Activated naive CD4-positive, alpha-beta T cell treated with Interleukin-2 at 50 U/mL for 16 hours (primary cell): ENCODE data around the gene GRK5.
A peak's percentile ranks its signal among the peaks of the same experiment; 100 is the strongest.

ENCODE experiments used
- DNase-seq: peaks from one replicate; pipeline ENCODE4 v3.0.0-alpha.2; 2020

The GRK5 gene

DNA sequence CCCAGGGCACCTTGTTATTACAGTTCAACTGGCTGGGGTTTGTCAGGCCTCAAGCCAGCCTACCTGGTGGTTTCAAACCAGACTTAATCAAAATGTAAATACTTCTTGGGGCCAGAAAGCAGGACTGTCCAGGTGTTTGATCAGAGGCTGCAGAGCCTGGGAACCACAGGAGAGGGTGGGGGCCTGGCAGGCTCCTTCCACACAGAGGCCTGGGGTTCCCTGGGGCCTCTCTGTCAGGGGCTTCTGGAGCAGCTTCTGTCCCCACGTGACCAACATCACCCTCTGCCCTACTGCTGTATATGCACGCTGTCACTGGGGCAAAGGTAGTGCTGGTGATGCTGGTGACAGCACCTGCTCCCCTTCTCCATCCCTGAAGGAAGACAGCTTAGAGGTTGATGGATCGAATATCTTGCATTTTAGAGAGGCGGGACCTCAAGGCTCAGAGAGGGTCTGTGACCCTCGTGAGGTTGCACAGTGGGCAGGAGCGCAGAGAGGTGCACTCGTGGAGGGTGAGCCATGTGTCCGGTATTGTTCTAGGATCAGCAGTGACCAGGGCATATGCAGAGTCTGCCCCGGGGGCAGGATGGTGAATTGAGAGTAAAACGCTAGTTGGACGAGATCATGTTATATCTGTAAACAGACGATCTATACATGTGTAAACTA is 95.4 kb downstream of the GRK5 start:
- no peak for DNase-seq

DNA sequence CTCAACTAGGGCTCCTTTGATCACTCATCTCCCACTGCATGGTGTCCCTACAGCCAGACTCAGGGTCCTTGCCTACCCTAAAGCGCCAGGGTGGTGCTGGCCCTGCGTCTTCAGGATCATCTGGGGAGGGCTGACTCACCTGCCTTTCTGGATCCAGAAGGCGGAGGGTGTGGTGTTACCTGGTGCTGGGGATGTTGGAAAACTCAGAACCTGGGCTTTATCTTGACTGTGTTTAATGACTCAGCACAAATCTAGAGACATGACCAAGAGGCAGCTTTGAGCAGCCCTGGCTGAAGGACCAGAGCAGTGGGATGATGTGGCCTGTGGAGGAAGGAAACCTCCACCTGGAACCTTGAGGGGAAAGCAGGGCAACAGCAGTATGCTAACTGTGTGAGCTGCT is 96.5 kb downstream of the GRK5 start:
- no peak for DNase-seq

DNA sequence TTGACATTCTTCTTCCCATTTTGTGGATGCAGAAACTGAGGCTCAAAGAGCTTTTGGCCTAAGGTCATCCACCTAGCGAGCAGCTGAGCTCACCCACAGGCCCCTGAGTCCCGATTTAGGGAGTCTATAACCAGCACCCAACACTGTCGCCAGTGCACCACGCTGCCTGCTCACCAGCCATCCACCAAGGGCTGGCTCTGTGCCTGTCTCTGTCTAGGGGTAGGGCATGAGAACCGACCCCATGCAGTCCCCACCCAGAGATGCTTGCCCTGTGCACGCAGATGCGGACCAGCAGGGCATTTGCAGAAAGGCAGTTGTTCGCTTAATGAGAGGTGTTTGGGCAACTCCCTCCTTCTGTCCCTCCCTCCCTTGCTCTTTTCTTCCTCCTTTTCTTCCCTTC is 97.2 kb downstream of the GRK5 start:
- DNase-seq = no peak

DNA sequence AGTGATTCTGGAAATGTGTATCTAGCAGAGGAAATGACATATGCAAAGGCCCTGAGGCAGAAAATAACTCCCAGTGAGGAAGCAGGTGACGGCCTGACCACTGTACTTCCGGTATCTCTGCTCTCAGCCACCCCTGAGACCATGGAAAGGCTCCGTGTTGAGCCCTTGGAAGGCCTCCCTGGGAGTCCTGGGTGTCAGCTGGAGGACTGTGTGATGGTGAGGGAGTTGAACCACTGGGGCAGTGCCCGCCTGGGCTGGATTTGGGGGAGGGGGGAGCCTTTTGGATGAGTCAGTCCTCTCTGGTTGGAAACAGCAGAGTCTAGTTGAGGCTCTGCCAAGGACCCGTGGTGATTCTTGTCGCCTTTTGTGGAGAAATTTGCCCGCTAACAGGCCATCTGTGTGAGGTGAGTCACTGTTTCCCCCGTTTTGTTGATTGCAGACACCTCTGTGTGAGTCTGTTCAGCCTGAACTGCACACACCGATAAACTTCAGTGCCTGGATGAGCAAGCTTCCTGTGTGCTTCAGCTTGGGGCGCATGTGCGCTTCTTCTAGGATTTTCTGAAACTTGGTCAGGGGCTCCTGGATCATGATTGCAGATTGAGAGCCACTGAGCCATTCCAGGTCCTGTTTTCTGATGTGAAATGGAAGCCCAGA is 98.6 kb downstream of the GRK5 start:
- DNase-seq = peak; percentile 85

DNA sequence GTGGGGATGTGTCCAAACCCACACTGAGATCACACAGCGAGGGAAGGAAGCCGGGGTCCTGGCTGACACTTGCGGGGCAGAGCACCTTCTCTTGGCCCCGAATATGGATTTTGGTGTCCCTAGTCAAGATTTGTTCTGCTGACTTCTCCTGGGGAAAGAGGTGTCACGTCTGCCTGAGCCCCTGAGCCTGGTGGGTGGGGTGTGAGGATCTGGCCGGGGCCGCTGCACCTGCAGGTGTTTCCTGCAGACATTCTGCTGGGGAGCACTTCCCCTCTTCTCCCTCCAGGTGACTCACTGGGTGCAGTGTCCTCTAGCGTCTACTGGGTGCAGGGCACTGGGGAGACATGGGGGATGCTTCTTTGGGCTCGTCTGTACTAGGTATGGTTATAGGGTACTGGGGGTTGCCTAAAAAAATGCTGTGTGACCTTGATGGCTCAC is 99.2 kb downstream of the GRK5 start:
- peak; percentile 66 for DNase-seq

DNA sequence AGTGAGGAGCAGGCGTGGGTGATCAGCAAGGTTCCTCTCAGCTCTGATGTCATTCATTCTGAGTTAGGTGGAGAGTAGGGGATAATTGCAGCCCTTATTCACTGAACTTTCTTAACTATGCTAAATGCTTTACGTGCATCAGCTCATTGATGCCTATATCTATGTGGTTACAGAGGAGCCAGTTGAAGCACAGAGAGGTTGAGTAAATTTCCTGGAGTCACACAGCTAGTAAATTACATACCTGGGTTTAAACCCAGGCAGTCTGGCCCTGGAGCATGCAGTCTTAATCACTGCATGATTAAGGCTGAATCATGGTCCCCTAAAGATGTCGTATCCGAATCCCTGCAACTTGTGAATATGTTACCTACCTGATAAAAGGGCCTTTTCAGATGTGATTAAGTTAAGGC is 99.6 kb downstream of the GRK5 start:
- peak; percentile 22 for DNase-seq

DNA sequence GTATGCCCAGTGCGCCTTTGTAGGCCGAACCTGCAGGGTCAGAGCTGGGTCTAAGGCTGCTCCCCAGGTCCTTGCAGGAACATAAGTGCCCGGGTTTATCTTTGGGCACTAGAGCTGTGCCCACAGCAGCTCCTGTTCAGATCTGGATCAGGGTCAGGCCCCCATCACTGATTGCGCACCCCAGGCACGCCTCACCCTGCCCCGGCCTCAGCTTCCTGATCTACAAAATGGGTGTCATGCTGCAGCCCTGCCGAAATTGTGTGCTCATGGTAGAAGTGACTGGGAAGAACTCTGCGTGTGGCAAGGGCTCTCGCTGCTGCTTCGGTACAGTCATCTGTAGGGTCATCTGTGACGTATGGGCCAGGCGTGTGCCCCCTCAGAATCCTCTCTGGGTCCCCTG is 100.7 kb downstream of the GRK5 start:
- DNase-seq = no peak

DNA sequence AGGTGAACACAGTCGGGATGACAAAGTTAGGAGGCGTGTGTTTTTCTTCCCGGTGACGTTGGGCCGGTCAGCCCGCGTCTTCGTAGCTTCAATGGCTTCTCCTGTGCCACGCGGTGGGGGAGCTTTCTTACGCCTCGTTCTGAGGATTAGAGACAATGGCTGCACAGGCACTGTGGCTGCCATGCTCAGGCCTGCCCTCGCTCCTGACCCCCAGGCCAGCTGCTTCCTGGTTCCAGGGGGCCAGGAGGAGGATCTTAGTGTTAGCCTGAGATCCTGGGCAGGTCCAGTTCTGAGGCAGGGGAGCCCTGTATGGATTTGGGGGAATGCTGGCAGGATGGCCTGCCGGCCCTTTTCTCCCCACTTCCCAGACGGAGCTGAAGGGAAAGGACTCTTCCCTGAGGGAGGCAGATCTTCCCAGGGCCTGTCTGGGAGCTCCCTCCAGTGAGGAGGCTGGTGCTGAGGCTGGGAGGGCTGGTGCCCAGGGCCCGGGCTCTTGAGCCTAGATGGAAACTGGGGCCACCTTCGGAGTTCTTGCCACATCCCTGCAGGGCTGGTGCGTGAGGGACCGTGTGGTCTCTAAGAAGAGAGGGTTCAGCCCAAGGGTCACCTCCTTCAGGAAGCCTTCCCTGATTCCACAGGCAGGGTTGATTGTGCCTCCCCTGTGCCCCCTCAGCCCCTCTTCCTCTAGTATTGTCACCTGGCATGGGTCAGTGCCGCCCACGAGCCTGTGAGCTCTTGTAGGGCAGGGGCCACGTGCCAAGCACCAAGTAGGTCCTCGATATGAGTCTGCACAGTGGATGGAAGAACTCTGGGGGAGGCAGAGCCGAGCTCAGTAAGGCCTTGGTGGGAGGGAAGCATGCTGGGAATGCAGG is 101.4 kb downstream of the GRK5 start:
- no peak for DNase-seq

DNA sequence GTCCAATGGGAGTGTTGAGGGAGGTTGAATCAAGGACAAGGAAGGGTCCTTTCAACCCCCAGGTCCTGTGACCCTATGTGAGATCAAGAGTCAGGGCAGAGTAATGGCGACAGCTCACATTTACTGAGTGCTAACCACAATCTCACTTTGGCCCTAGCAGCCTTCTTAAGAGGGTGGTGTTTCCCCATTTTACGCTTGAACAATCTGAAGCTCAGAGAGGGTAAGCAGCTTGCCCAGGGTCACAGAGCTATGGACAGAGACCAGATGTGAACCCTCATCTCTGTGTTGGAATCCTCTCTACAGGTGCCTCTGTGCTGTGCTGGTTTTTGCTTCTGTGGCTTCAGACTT is 102.0 kb downstream of the GRK5 start:
- no peak for DNase-seq

DNA sequence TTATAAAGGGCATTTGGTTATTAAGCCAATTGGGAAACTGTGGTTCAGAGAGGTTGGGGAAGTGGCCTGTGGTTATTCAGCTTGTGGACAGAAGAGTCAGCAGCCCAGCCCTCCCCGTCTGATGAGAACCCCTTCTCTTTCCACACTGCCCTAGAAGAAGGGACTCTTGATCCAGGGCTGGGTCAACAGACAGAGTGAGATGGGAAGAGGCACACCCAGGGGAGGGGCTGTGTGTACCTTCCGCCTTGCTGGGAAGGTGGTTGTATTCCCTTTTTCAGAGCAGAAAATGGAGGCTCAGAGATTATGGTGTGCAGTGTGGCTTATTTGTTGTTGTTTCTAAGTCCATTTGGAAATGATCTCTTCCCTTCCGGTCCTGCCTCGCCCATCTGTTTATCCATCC is 103.4 kb downstream of the GRK5 start:
- DNase-seq = no peak

DNA sequence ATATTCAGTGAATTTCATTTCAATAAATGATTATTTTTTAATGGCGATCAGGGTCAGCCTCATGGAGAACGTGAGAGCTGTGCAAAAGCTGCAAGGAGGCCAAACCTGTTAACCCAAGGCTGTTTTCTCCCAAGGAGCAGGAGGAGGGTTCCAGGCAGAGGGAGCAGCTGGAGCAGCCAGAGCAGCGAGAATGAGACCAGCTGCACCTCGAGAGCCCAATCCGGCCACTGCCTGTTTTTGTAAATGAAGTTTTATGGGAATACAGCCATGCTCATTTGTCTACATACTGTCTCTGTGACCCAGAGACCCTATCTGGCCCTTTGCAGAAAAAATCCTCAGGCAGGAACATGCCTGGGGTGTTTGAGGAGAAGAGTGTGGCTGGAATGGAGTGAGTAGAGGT is 104.9 kb downstream of the GRK5 start:
- DNase-seq = no peak

DNA sequence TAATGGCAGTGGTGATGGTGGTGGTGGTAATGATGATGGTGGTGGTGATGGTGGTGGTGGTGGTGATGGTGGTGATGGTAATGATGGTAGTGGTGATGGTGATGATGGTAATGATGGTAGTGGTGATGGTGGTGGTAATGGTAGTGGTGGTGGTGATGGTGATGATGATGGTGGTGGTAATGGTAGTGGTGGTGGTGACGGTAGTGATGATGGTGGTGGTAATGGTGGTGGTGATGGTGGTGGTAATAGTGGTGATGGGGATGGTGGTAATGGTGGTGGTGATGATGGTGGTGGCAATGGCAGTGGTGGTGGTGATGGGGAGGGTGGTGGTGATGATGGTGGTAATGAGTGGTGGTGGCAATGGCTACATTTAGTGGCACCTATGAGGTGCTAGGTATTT is 105.7 kb downstream of the GRK5 start:
- no peak for DNase-seq

DNA sequence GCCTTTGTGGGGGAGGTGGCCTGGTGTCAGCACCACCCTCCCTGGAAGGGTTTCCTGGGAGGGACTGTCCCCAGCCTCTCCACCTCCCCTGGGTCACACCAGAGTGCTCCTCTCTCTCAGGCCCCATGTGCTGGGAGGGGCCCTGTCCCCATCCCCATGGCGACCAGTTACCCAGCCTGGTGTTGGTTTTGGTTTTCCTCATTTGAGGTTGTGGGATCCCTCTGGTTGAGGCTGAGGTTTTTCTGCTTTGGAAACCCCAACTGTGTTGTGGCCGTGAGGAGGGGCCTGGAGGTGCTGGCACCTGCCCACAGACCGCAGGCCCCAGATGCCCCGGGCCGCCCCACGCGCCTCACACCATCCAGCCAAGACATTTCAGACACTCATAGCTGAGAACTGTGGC is 106.3 kb downstream of the GRK5 start:
- peak; percentile 58 for DNase-seq

DNA sequence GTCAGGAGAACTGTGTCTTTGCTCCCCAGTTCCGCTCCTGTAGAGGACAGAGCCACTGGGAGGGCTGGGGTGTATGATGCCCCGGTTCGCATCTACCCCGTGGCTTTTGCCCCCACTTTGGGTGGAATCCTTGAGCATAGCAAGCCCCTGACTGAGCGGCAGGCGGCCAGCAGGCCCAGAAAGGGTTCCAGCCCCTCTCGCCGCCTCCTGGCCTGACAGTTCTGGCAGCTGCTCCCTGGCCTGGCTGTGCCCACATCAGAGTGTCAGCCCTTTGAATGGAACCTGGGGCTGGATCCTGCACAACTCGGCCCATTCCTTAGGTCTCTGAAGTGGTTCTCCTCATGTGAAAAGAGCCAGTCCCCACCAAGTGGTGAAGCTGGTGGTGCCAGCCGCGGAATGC is 106.7 kb downstream of the GRK5 start:
- no peak for DNase-seq

DNA sequence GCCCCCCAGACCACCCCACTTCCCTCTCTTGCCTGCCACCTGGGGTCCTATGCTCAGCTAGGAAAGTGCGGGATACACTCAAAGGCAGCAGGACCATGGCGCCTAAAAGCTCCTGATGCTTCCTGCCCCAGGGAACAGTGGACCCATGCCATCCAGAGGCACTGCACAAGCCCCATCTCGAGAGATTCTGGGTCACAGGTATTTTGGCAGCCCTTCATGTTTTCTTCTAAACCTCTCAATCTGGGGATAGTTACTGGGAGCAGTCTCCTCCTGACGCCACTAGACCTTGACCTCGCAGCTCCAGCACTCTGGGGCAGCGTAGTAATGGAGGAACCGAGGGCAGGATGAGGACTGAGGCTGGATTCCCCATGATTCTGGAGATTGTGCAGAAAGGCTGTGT is 107.1 kb downstream of the GRK5 start:
- no peak for DNase-seq

DNA sequence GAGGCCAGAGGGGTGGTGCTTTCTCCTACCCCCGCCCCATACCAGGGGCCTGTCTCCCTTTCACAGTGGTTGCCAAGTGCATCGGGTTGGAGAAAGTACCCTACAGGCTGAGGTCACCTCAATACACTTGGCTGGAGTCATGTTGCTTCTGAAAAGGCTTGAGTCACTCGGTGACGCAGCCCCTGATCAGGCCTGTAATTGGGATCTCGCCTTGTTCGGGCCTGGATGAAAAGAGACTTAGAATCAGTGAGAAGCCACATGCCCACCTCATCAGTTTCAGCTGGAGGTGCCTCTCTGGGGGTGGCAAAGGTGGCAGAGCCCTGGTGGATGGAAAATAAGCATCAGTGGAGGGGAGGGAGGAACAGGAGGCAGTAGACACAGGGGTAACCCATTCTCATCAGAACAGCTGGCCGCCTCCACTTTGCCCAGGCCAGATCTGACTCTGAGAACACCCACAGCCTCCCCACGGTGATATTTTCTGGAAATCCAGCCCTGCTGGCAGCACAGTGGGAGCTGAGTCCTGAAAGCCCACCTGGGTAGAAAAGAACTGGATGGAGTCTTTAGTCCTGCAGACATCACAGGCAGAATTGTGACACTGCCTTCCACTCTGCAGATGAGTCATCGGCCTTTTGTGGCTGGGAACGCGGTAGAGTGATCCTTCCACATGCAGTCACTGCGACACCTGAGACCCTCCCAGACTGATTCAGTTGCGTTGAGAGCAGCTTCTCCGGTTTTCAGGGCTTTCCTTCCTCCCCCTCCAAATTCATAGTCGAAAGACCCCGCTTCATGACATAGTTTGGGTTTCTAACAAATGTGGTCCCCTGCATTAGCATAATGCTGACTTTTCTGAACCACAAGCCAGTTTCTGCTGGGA is 108.0 kb downstream of the GRK5 start:
- DNase-seq = peak; percentile 77

DNA sequence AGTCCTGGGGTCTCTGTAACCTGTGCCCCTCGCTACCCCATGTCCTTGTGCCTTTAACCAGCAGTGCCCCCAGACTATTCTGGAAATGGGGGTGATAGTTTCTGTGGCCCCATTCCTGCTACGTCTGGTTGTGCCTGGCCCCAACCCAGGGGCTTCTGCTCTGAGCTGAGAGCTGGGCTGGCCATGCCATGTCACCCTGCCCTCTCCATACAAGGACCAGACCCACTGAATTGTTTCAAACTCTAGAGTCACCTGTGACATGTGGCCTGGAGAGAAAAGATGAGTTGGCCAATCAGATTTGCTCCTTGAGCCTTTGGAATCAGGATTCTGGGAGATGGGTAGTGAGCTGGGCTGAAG is 108.6 kb downstream of the GRK5 start:
- DNase-seq = no peak

DNA sequence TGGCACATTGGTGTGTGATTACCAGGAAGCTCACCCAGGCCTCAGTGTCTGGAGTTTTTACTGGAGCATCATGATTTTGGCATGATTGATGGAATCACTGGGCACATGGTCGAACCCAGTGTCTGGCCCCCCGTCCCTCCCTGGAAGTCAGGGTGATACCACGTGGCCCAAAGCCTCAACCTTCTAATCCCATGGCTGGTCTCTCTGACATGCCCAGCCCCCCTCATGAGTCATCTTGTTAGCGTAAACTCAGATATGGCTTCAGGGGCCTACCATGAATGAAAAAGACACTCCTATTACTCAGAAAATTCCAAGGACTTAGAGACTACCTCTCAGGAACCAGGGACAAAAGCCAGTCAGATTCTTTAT is 109.3 kb downstream of the GRK5 start:
- DNase-seq = no peak

DNA sequence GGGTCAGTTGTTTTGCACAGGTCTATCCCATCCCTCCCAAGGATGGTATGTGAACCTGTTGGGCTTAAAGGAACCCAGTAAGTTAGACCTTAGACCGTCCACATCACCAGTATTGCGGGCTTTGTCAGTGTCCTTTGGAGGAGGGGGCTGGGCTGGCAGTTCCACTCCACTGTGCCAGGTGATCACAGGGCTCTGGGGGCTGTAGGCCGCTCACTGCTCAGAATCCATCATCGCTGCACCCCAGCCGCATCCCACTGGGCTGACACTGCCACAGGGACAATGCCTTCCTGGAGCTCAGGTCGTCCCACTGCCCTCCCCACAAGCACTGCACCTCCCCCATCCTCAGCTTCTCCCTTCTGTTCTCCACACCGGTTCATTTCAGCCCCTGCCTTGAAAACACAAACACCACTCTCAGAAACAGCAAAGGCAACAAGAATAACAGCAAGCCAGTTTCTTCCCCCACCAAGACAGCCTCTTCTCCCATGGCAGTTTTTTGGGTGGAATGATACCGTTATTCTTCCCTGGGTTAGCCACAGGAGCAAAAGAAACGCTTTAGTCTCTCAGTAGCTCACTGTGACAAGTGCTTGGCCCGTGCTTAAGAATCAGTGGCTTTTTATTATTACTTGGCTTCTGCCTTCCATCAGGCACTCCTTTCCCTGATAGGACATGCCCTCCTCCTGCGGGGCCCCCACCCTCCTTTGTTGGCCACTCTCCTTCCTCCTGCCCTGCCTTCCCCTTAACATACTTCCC is 111.2 kb downstream of the GRK5 start:
- no peak for DNase-seq

DNA sequence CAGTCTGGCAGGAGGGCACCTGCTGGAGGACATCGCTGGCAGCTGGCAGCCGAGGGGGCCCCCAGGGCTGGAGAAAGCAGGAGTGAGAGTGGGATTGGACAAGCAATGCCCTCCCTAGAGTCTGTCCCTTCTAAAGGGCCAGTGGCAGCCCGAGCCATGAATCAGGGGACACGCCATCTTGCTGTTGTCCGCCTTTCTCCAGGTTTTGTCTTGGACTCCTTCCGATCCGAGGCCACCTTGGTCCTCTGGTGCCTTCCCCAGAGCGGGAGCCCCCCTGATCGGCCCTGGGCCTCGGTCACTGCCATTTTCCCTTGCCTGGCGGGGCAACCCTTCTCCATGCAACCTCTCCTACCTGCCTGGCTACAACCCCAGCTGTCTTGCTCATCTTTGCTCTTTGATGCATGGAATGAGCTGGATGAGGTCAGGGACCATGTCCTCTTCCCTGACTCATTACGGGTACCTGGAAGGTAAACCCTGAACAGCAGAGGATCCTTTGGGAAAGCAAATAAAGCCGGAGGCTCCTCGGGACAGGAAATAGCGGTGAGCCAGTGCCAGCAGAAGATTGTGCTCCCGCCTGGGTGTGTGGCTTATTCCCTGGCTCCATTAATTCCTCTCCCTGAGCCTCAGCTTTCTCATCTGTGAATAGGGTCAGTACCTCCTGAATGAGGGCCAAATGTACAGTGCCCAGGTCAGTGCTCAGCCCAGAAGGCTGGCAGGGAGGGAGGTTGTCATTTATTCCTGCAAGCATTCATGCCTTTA is 112.0 kb downstream of the GRK5 start:
- DNase-seq = no peak

DNA sequence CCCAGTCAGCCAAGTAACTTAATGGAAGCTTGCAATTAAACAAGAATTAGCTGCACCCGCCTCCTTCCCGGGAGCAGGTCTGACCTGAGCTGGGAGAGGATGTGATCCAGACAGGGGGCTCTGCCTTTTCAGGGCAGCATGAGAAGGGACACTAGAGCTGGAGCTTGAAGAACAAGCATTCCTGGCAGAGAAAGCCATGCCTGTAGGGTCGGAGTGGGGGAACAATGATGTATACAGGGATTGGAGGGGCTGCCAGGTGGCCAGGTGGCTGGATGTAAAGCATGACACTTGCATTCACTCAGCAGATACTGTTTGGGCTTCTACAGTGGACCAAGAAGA is 112.5 kb downstream of the GRK5 start:
- no peak for DNase-seq

DNA sequence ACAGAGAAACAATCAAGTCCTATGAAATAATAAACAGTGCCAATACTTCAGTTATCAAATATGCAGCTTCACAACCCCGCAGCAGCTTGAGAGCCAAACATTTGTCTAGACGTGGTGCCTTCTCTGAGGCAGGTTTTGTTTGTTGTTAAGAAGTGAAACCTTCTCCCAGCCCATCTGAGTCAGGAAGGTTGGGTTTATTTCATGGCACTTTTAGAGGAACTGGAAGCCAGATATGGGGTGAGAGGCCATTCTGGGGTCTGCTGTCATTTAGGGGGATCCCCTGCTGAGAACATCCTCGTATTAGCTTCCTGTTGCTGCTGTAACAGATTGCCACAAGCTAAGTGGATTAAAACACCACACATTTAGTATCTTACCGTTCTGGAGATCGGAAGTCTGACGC is 113.6 kb downstream of the GRK5 start:
- DNase-seq = no peak
